Calu3 (cell line): ENCODE results near the gene YJEFN3. TPM values are rescaled to one million over a fixed set of nuclear protein-coding genes. Genes with fewer than 3 reads are reported as not detected.

Source experiments
- BruUV-seq: library from RNA; stranded (reverse); fragments of 400-500 nt; replicated peaks from 2 replicates; lab custom pipeline; 2021; lab: Mats Ljungman, UMichigan
- CTCF ChIA-PET: fragments of 300-600 bp; sonication (Branson Sonifier 250); formaldehyde crosslinking; loops from one replicate; lab custom pipeline; 2022; ENCODE audit warnings: antibody characterized with exemption; lab: Charles Lee
- DNase-seq: peaks from one replicate; pipeline ENCODE4 v3.0.0; 2022
- H3K27ac Mint-ChIP-seq: one replicate; pipeline ENCODE4 v1.8.0; 2022; ENCODE audit warnings: mixed read lengths; ENCODE audit not compliant: unreplicated experiment
- H3K27me3 Mint-ChIP-seq: one replicate; pipeline ENCODE4 v1.8.0; 2022; ENCODE audit warnings: mixed read lengths; ENCODE audit not compliant: unreplicated experiment
- H3K36me3 Mint-ChIP-seq: one replicate; pipeline ENCODE4 v1.8.0; 2022; ENCODE audit warnings: mild to moderate bottlenecking, moderate library complexity, mixed read lengths; ENCODE audit not compliant: insufficient read depth, unreplicated experiment
- H3K4me1 Mint-ChIP-seq: one replicate; pipeline ENCODE4 v1.8.0; 2022; ENCODE audit warnings: mild to moderate bottlenecking, low read depth, mixed read lengths; ENCODE audit not compliant: unreplicated experiment
- H3K4me3 Mint-ChIP-seq: one replicate; pipeline ENCODE4 v1.8.0; 2022; ENCODE audit warnings: mild to moderate bottlenecking, low read depth, moderate library complexity, mixed read lengths; ENCODE audit not compliant: unreplicated experiment
- H3K9me3 Mint-ChIP-seq: one replicate; pipeline ENCODE4 v1.8.0; 2022; ENCODE audit warnings: low read depth, mixed read lengths; ENCODE audit not compliant: unreplicated experiment
- intact Hi-C: fragments of 100-400 bp; cut with micrococcal nuclease; formaldehyde crosslinking; loops from one replicate; pipeline ENCODE4 v1.10.0; 2022; ENCODE audit not compliant: unreplicated experiment
- total RNA-seq: library from RNA; stranded (reverse); gene quantifications from 2 replicates; pipeline ENCODE4 v1.2.3, GENCODE V29; 2022
- TF ChIP-seq, protein P1 (sequence below): fragments of 200-600 bp; IDR thresholded peaks from one replicate; pipeline ENCODE4 v1.8.0; 2022; ENCODE audit warnings: antibody characterized with exemption; ENCODE audit not compliant: unreplicated experiment

The YJEFN3 gene
- total RNA-seq, 1 experiment from 2014 or later, result 10.4 TPM

DNA sequence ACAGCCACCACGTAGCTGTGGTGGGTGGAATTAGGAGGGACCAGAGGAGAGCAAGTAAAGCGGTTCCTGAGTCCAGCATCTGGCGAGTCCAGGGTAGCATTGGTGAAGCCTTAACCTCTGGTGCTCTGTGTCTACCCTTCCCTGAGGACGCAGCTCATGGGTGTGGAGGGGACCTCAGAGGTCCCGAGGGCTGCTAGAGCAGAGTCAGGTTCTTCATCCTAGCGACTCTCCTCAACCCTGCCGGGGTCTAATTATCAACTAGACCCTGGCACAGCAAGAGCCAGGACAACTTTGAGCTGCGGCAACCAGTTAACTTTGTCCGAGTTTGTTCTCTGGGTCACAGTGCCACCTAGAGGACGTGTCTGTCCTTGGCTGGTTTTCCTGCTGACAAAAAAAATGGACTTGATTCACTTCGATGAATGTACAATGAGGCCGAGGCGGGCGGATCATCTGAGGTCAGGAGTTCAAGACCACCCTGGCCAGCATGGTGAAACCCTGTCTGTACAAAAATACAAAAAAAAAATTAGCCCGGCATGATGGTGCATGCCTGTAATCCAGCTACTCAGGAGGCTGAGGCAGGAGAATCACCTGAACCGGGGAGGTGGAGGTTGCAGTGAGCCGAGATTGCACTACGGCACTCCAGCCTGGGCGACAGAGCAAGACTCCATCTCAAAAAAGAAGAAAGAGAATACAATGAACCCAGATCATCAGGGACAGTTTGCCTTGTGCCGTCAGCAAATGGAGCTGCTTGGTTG lies 38.3 kb upstream of the YJEFN3 start:
- H3K27me3 Mint-ChIP-seq, result no peaks in the 10 kb centered on the region
- peak; percentile 74 for DNase-seq
- peaks cover 34% of the 10 kb centered on the region for H3K4me1 Mint-ChIP-seq
- no peak overlapping the region for H3K4me3 Mint-ChIP-seq
- CTCF ChIA-PET, result interaction anchor here (0.6 to 2.6 kb wide), 9 partner anchors 35 to 344 kb away, joined by 3 to 20 read pairs (median 4); partner anchors contain the start of gene GATAD2A
- no peaks in the 10 kb centered on the region for H3K9me3 Mint-ChIP-seq
- H3K36me3 Mint-ChIP-seq, result peaks cover 37% of the 10 kb centered on the region
- no TSS peak for BruUV-seq
- intact Hi-C loops, result loop anchor here (1.0 kb wide), 1 partner anchor 123 kb away; no protein-coding TSS in a partner anchor
- TF ChIP-seq, protein P1, sequence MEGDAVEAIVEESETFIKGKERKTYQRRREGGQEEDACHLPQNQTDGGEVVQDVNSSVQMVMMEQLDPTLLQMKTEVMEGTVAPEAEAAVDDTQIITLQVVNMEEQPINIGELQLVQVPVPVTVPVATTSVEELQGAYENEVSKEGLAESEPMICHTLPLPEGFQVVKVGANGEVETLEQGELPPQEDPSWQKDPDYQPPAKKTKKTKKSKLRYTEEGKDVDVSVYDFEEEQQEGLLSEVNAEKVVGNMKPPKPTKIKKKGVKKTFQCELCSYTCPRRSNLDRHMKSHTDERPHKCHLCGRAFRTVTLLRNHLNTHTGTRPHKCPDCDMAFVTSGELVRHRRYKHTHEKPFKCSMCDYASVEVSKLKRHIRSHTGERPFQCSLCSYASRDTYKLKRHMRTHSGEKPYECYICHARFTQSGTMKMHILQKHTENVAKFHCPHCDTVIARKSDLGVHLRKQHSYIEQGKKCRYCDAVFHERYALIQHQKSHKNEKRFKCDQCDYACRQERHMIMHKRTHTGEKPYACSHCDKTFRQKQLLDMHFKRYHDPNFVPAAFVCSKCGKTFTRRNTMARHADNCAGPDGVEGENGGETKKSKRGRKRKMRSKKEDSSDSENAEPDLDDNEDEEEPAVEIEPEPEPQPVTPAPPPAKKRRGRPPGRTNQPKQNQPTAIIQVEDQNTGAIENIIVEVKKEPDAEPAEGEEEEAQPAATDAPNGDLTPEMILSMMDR, result peak; percentile 58
- H3K27ac Mint-ChIP-seq, result peak overlapping the region; percentile 88

DNA sequence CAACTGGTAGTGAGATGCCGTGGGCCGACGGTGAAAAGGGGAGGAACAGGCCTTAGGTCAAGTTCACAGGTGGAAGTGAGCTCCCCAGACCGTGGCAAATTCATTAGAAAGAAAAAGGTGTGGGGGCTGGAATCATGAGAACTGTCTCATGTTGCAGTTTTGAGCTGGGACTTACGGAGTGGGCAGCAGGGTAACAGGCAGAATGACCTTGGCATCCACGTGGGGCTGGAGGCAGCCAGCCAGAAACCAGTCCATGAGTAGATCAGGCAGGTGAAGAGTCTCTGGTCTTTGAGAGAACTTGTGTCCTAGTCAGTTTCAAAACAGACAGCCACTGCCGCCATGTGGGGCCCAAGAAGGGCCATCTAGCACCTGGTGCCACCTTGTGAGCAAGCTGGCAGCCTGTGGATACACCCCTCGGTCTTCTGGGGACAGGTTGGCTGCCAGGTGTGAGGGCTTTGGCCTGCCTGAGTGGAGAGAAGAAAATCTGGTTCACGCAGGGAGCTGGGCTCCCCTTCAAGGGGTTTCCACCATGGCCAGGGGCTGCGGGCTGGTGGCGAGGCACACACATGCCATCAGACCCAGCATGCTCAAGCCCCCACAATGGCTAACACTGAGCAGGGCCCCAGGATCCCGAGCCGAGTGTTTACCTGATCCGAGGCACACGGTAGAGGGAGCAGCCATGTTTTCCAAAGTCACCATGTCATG lies 37.2 kb upstream of the YJEFN3 start:
- CTCF ChIA-PET, result interaction anchor here (0.6 to 2.6 kb wide), 4 partner anchors 86 to 127 kb away, joined by 3 to 20 read pairs (median 7); partner anchors contain the start of gene GATAD2A
- Mint-ChIP-seq H3K4me1 (peaks cover 34% of the 10 kb centered on the region), H3K4me3 (no peak overlapping the region), H3K36me3 (peaks cover 48% of the 10 kb centered on the region), H3K9me3 (no peaks in the 10 kb centered on the region), H3K27ac (no peak overlapping the region), H3K27me3 (no peaks in the 10 kb centered on the region)
- TF ChIP-seq, protein P1, result no peak
- BruUV-seq, result no TSS peak
- no peak for DNase-seq
- intact Hi-C loops, result no loop called here

DNA sequence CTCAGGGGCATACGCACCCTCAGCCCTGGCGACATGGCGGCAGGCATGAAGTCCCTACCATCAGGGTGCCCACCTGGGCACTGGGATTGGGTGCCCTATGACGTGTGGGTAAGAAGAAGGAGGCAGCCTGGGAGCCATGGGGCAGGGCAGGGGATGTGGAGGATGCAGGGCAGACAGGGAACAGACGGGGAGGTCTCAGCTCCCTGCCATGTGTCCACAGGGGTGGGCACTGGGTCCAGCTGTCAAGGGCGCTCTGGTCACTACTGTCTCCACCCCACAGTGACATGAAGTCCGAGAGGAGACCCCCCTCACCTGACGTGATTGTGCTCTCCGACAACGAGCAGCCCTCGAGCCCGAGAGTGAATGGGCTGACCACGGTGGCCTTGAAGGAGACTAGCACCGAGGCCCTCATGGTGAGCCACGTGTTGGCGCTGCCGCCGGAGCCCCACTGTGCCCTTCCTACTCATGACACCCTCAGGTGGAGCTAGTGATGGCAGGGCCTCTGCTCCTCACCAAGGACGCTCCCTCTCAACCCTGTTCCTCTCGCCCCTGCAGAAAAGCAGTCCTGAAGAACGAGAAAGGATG lies 36.6 kb upstream of the YJEFN3 start:
- Mint-ChIP-seq H3K9me3 (no peaks in the 10 kb centered on the region), H3K27ac (no peak overlapping the region), H3K27me3 (no peaks in the 10 kb centered on the region), H3K4me1 (peaks cover 34% of the 10 kb centered on the region), H3K4me3 (no peak overlapping the region), H3K36me3 (peaks cover 51% of the 10 kb centered on the region)
- TF ChIP-seq, protein P1, result no peak
- BruUV-seq, result no TSS peak
- CTCF ChIA-PET, result interaction anchor here (0.5 kb wide), 1 partner anchor 19 kb away, joined by 3 read pairs; no protein-coding TSS in a partner anchor
- no peak for DNase-seq
- intact Hi-C loops, result no loop called here

DNA sequence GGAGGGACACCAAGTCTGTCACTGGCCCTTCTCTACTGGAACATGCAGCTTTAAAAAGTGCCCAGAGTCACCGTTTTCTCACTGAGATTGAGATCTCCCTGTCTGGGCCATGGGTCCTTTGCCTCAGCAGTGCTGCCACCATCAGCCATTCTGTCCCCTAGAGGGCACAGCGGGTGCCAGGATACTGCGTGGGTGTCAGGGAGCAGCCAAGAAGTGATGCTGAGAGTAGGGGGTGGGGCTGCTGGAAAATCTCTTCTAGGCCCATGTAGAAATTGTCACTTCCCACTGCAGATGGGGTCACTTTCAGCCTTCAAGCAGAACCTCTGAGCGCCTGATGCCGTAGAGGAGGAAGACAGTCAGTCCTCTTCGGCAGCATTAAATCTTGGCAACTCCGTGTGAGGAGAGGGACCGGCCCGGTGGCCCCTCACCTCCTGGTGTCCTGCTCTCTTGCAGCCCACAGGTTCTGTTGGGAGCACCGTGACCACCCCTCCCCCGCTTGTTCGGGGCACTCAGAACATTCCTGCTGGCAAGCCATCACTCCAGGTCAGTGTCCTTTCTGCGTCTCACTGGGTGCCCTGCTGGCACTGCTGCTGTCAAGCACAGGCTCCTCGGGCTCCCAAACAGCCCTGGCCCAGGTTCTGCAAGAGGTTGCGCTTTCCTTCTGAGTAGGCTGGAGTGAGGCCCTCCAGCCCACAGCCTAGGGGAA lies 34.7 kb upstream of the YJEFN3 start:
- no peak for DNase-seq
- H3K4me3 Mint-ChIP-seq, result no peak overlapping the region
- BruUV-seq, result no TSS peak
- intact Hi-C loops, result no loop called here
- TF ChIP-seq, protein P1, result no peak
- H3K36me3 Mint-ChIP-seq, result peaks cover 40% of the 10 kb centered on the region
- no peak overlapping the region for H3K27ac Mint-ChIP-seq
- peaks cover 16% of the 10 kb centered on the region for H3K4me1 Mint-ChIP-seq
- no peaks in the 10 kb centered on the region for H3K9me3 Mint-ChIP-seq
- CTCF ChIA-PET, result no interaction called here
- H3K27me3 Mint-ChIP-seq, result no peaks in the 10 kb centered on the region
